CD4-positive, alpha-beta T cell treated with Interleukin-6 at 100 ng/mL for 8 hours (primary cell): ENCODE data around the gene TNFRSF12A.

ENCODE experiments used
- DNase-seq: peaks from one replicate; pipeline ENCODE4 v3.0.0-alpha.2; 2020; ENCODE audit warnings: mixed read lengths, low spot score

The TNFRSF12A gene

DNA sequence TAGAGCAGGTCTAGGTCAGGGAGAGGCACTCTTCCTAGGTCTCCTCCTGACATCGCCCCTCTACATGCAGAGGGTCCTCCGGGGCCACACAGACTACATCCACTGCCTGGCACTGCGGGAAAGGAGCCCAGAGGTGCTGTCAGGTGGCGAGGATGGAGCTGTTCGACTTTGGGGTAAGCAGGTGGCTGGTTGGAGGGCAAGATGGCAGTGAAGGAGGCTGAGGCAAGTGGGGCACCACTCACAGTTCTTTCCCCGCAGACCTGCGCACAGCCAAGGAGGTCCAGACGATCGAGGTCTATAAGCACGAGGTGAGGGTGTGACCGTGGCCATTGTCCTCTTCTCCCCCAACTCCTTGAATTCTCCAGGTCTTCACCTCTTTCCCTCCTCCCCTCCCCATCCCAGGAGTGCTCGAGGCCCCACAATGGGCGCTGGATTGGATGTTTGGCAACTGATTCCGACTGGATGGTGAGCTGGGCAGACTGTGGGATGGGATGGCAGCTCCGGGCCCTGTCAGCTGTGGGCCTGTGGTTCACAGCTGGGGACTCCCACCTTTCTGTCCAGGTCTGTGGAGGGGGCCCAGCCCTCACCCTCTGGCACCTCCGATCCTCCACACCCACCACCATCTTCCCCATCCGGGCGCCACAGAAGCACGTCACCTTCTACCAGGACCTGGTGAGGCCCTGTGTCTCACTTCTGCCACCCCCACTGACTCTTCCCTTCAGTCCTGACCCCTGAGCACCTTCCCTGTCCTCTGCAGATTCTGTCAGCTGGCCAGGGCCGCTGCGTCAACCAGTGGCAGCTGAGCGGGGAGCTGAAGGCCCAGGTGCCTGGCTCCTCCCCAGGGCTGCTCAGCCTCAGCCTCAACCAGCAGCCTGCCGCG, 6.7 kb downstream of the TNFRSF12A start:
- DNase-seq, result no peak

DNA sequence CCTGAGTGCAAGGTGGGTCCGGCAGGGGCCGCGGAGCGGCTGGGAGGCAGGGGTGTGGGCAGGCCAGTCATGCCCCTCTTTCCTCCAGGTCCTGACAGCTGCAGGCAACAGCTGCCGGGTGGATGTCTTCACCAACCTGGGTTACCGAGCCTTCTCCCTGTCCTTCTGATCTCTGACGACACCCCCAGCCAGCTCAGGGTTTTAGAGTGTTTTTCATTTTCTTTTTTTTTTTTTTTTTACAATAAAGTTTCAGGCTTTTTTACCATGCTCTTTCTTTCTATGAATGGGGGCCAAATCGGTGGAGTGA, 7.3 kb downstream of the TNFRSF12A start:
- no peak for DNase-seq

DNA sequence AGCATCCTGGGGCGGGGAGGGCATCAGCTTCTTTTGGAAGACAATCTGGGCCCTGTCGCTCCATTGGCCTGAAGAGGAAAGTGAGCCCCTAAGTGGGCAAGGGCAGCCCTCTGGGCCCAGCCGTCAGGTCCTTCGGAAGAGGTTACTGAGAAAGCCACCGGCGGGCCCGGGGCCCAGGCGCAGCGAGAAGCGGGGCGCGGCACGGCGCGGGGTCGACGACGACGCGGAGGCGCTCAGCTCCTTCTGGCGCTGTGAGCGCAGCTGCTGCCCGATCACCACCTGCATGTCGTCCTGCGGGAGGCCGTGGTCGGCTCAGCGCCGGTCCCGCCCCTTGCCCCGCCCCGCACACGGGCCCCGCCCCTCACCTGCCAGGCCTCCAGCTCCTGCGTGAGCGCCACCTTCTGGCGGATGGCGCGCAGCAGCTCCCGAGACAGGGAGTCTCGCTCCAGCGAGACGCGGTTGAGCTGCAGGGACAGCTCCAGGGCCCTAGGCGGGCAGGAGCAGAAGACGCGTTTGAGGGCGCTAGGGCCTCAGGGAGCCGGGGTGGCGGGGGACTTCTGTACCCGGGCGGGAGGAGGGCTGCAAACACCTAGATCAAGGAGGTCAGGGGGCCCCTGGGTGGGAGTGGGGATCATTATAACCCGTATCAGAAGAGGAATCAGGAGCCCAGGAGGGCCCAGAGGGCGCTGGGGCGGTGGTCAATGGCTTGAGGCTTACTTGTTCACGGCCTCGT, 8.0 kb downstream of the TNFRSF12A start:
- peak; percentile 87 for DNase-seq

DNA sequence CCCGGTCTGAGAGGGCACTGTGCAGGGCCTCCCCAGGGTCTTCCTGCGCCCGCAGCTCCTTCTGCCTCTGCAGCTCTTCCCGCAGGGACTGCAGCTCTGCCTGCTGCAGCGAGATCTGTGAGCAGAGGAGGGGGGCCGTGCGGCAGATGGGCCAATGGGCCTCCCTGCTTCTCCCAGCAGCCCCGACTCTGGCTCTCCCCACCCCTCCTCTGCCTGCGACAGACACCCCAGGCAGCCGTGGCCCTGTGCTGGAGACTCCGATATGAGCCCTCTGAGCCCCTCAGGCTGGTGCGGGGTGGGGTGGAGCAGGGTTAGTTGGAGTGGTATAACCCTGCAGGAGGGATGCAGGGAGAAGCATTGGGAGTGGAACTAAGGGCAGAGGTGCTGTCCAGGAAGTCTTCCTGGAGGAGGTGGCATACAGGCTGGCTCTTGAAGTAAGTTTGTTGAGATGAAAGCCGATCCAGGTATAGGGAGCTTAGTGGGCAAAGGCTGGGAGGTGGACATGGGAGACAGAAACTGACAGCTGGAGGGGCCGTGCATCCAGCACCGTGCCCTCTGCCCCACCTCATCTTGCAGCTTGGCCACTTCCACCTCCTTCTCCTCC, 8.7 kb downstream of the TNFRSF12A start:
- DNase-seq, result no peak

DNA sequence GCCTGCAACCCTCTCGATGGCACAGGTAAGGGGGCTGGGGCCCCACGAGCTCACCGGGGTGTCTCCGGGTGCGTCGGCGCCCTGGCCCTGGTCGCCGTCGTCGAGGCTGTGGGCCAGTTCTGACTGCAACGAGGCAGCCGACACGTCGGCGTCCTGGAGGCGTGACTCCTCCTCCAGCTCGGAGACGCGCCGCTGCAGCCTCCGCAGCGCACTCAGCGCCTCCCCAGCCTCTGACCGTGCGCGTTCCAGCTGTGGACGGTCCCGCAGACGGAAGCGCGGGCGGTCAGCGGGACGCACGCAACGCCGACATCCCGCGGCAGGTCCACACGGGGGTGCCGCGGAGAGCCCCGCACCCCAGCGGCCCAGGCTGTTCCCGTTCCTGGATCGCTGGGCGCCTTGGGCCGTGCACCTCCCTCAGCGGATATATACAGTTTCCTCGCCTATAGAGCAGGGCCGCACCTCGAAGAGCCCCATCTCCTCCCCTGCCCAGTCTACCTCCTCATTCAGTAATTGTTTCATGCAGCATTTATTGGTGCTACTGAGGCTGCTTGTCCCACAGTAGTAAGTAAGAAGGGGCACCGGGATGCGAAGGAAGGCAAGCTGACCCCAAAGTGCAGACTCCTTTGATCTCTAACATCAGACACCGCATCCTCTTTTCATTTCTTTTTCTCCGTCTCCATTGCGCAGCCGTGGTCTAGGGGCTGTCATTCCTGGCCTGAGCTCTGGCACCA, 9.5 kb downstream of the TNFRSF12A start:
- DNase-seq, result no peak

DNA sequence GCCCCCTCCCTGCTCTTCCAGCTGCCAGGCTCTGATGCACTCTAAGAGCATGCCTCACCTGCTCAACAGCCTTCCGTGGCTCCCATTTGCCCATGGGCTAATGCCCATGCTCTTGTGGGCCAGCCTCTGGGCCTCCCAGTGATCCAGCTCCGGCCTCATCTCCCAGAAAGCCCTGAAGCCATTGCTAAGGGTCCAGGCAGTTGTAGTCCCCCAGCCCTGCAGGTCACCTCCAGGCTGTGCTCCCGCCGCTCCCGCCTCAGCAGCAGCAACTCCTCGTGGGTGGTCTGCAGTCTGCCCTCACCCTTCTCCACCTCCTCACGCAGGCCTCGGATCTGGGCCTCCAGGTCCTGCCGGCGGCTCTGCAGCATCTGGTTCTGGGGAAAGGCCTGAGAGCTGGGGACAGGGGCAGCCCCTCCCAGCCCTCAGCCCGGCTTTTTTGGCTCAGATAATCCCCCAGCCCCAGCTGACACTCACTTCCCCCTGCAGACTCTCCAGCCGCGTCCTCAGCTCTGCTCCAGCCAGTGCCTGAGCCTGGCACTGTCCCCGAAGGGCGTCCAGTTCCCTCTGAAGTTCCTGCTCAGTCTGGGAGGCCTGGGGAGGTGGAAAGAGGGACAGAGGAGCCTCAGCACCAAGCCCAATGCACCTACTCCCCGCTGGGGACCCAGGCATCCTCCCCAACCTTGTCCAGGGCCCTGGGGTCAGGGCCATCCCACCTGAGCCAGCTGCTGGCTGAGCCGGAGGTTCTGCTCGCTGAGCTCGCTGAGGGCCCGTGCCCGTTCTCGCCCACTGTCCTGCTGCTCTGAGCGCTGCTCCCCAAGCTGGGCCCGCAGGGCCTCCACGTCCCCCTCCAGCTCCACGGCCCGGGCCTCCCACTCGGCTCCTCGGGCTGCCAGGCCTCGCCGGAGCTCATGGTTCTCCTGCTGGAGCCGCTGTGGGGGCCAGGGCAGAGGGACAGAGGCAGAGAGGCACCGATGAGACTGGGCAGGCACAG, 10.3 kb downstream of the TNFRSF12A start:
- no peak for DNase-seq

DNA sequence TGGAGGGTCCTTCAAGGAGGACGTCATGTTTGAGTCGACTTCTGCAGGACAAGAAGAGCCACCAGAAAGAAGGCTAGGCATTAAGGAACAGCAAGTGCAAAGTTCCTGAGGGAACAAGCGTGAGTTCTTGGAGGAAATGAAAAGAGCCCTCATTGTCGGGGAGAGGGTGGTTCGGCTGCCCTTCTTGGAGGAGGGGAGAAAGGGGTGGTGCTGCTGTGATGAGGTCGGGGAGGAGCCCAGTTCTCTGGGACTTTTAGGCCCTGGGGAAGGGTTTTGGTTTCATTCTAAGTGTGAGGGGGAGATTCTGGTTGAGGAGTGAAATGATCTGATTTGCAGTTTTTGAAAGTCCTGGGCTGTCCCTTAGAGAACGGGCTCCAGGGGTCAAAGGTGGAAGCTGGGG, 12.5 kb downstream of the TNFRSF12A start:
- no peak for DNase-seq

DNA sequence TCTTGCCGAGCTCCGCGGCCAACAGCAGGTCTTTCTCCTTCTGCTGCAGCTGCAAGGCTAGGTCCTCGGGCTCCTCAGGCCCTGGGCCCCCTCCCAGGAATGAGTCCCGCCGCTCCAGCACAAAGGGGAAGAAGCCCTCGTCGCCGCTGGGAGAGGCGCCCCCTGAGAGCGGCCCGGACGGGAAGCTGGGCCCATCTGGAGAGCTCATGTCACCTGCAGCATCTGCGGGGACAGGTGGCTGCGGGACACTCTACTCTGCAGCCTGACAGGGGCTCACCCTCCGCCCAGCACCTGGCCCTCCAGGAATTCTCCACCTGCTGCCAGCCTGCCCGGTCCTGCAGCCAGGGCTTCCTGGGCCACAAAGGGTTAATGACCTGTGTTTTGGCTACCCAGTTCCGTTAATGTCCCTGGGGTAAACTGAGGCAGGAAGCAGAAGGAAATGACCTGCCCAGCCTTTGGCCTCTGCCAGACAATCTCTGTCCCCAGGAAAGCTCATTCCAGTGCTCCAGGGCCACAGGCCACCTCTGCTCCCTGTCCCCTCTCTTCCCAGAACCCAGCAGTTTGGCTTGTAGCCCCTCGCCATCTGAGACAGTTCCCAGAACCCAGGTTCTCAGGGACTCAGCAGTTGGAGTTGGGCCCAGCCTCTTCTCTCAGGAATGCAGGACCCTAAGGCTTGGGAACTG, 15.3 kb downstream of the TNFRSF12A start:
- DNase-seq, result no peak

DNA sequence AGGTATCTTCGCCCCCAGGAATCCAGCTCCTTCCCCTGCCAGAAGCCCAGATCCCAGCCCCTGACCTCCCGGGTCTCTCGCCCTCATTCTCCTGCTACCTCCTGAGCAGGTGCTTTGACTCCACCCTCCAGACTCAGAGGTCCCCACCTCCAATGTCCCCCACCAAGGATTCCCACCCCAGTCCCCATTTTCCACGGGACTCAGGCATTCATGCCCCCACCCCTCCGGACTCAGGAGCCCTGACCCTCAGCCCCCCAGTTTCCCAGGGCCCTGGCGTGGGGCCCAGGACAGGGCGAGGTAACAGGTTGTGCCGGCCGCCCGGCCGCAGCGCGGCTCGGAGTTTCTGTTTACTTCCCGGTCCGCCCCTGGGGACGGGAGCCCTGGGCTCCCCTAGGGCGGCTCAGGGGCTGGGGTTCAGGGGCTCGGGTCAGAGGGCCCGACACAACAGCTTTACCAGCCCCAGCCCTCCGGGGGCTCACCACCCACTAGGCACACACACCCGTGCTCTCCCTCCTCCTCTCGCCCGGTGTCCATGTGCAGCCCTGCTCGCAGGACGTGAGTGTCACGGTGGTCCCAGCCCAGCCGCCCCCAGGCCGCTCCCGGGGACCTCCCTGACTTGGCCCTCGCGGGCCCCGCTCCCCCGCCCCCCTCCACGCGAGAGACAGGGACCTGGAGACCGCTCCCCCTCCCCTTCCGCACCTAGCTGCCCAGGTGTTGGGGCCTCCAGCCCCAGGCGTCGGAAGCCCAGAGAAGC, 16.0 kb downstream of the TNFRSF12A start:
- no peak for DNase-seq

DNA sequence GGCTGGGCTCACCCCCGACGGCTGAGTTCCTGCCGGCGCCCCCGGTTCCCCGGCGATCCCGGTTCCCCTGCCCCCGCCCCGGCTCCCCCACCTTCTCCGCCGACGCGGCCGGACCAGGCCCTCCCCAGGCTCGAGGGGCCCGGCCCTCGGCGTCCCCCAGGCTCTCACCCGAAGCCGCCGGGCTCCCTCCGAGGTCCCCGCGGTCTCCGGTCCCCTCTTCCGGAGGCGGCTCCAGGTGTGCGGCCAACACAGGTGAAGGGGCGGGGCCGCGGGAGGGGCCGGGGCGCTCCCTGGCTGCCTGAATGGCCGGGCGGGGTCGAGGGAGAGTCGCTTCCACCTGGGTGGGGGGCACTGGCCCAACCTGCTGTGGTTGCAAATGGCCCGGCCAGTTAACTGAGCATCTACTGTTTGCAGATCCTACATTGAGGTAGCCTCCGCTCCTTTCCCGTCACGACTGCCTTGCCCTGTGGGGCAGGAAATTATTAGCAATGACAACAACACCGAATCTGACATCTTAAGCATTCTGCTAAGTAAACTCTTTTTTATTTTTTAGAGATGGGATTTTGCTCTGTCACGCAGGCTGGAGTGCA, 16.7 kb downstream of the TNFRSF12A start, which contains the start of gene BICDL2:
Gene BICDL2 (minus strand): TSS at position 219 of the 590 bp plus-strand sequence. CDS start 1,448 bp downstream, outside the sequence.
- no peak for DNase-seq

DNA sequence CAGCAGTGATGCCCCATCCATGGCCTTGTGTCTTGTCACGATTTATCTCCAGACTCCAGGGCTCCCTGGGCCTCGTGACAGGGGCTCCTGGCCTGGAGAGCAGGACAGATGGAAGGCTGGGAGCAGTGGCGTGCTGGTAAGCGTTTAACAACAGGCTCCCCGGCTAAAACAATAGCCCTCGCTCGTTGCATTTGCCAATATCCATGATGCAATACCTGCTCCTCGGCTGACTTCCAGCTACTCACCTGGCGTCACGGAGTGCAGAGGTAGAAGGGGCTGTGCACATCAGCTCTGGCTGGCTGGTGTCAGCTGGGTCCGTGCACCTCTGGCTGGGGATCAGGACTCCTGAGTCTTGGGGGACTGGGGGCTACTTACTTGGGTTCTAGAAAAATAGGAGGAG, 18.1 kb downstream of the TNFRSF12A start:
- DNase-seq, result no peak

DNA sequence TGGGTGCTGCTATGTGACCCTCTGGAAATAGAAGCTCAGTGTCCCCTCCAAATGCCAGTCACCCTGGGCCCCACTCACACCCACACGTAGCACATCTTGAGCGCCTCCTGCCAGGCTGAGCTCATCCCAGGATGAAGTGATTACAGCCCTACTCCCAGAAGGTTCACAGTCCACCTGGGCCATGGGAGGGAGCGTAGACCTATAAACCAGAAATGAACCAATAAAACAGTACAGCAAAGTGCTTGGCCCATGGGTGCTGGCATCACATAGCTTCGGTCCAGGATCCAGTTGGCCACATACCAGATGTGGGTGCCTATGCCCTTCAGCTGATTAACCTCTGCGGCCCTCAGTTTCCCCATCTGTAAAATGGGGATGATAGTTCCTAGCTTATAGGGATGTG, 18.7 kb downstream of the TNFRSF12A start:
- DNase-seq, result no peak

DNA sequence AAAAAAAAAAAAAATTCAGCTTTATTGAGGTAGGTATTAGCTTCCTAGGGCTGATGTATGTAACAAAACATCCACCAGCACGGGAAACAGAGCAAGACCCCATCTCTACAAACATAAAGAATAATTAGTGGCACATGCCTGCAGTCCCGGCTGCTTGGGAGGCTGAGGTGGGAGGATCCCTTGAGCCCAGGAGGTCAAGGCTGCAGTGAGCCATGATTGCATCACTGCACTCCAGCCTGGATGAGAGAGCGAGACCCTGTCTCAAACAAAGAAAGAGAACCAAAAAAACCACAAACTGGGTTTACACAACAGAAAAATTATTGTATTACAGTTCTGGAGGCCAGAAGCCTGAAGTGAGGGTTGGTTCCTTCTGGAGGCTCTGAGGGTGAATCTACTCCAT, 22.2 kb downstream of the TNFRSF12A start:
- no peak for DNase-seq

DNA sequence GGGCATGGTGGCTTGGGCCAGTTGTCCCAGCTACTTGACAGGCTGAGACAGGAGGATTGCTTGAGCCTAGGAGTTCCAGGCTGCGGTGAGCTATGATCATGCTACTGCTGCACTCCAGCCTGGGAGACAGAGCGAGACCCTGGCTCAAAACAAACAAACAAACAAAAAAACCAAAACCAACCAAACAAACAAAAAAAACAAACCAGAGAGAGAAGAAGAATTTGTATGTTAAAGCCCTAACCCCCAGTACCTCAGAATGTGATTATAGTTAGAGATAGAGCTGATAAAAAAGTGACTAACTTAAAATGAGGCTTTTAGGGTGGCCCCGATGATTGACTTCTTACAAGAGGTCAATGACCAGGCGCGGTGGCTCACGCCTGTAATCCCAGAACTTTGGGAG, 24.5 kb downstream of the TNFRSF12A start:
- no peak for DNase-seq

DNA sequence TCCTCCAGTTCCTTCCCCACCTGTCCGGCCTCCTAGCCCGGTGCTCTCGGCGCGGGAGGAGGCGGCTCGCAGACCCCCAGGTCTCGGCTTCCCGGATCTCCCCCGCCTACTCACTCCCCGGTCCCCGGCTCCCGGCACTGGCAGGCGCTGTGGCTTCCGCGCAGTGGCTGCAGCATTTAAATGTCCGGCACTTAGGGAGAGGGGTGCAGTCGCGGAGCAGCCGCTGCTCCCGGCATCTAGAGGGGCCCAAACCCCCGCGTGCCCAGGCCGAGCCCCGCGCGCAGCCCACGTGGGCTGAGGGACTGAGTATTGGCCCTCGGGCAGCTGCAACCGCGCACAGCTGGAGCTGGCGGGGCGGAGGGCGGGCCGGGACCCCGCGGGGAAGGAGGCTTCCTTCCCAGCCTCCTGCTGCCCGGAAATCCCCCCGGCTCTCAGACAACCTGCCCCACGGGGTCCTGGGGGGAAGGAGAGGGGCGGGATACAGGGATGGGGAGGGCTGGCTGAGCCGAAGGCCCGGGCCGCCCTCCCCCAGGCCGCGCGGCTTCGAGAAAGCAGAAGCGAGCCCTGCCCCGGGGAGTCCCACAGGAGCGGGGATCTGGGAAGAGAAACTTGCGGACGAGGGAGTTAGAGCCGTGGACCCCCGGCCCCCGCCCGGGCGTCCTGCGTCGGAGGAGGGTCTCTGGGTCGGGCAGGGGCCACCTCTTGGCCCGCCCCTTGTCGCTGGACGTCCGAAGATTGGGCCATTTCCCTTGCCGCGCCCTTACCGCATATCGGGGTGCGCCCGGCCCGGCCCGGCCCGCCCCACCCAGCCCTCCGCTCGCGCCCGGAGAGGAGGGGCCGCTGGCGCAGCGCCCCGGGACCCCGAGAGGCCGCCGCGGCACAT, 25.8 kb downstream of the TNFRSF12A start, which contains the start of gene MMP25:
Gene MMP25 (plus strand): TSS at position 804 of the 883 bp plus-strand sequence. CDS start 357 bp downstream, outside the sequence.
- no peak for DNase-seq

DNA sequence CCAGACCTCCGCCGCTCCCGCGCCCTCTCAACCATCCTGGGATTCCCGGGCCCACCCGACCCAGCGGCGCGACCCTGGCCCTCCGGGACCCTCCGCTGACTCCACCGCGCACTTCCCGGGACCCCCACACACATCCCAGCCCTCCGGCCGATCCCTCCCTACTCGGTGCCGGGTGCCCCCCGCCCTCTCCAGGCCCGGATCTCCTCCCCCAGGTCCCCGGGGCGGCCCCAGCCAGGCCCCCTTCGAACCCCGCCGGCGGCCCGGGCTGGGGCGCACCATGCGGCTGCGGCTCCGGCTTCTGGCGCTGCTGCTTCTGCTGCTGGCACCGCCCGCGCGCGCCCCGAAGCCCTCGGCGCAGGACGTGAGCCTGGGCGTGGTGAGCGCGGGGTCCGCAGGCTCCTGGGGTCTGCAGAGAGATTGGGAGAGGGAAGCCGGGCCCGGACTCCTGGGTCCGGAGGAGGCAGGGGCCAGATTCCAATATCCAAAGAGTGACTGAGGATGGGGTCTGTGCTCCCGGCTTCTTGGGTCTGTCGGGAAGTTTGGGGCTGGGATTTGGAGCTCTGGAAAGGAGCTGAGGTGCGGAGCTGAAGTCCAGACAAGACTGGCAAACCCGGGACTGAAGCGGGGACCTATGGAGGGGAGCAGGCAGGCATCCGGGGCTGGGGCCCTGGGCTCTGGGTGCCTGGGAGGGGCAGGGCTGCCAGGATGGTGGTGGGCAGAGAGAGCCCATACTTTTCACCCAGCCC, 26.6 kb downstream of the TNFRSF12A start:
- DNase-seq, result no peak

DNA sequence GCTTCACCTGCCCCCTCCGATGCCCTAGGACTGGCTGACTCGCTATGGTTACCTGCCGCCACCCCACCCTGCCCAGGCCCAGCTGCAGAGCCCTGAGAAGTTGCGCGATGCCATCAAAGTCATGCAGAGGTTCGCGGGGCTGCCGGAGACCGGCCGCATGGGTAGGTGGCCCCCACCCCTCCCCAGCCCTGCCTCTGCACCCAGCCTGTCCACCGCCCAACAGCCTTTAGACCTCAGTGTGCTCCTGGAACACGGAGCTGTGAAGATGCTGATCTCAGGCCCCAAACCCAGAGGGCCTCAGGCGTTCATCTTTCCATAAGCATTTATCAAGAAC, 27.2 kb downstream of the TNFRSF12A start:
- DNase-seq, result no peak
